WTC11 (cell line): ENCODE measurements around the gene MRAS.

Source experiments
- ATF3 ChIP-seq: sonication (generic); formaldehyde crosslinking; conservative IDR thresholded peaks from 2 replicates; pipeline ENCODE4 v1.8.1; 2022; ENCODE audit warnings: mild to moderate bottlenecking, missing genetic modification reagents
- CTCF ChIP-seq: fragments of 200-600 bp; IDR thresholded peaks from 2 replicates; pipeline ENCODE4 v1.8.0; 2022; ENCODE audit warnings: antibody characterized with exemption
- EMX1 ChIP-seq: fragments of 250-450 bp; sonication (Bioruptor Pico); IDR thresholded peaks from 2 replicates; pipeline ENCODE4 v1.8.0; 2021; ENCODE audit warnings: mild to moderate bottlenecking
- NFATC4 ChIP-seq: fragments of 250-450 bp; sonication (Bioruptor Pico); IDR thresholded peaks from 2 replicates; pipeline ENCODE4 v1.9.0; 2021; ENCODE audit warnings: mild to moderate bottlenecking
- SP1 ChIP-seq: sonication (generic); formaldehyde crosslinking; conservative IDR thresholded peaks from 2 replicates; pipeline ENCODE4 v1.8.1; 2022; ENCODE audit warnings: missing genetic modification reagents
- ZNF219 ChIP-seq: sonication (generic); formaldehyde crosslinking; IDR thresholded peaks from 2 replicates; pipeline ENCODE4 v1.8.0; 2023; ENCODE audit warnings: missing genetic modification reagents, mild to moderate bottlenecking, borderline replicate concordance
- TF ChIP-seq, protein P1 (sequence below): sonication (generic); formaldehyde crosslinking; IDR thresholded peaks from 2 replicates; pipeline ENCODE4 v1.8.1; 2022; ENCODE audit warnings: low read depth, missing genetic modification reagents, borderline replicate concordance

- TF ChIP-seq CTCF: no peak
- no peak for TF ChIP-seq EMX1 (CRISPR knock-in tag)
- TF ChIP-seq SP1 (CRISPR knock-in tag): no peak
- no peak for TF ChIP-seq ZNF219
- TF ChIP-seq, protein P1, sequence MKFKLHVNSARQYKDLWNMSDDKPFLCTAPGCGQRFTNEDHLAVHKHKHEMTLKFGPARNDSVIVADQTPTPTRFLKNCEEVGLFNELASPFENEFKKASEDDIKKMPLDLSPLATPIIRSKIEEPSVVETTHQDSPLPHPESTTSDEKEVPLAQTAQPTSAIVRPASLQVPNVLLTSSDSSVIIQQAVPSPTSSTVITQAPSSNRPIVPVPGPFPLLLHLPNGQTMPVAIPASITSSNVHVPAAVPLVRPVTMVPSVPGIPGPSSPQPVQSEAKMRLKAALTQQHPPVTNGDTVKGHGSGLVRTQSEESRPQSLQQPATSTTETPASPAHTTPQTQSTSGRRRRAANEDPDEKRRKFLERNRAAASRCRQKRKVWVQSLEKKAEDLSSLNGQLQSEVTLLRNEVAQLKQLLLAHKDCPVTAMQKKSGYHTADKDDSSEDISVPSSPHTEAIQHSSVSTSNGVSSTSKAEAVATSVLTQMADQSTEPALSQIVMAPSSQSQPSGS (CRISPR knock-in tag): no peak
- no peak for TF ChIP-seq NFATC4 (CRISPR knock-in tag)
- TF ChIP-seq ATF3 (CRISPR knock-in tag): no peak
Measured at GRCh38 chr3:138365253-138365555, 16.8 kb downstream of the MRAS start.
